ENCODE measurements around the gene IRF2BP2.
A peak's percentile ranks its signal among the peaks of the same experiment; 100 is the strongest.

Gene IRF2BP2

DNA sequence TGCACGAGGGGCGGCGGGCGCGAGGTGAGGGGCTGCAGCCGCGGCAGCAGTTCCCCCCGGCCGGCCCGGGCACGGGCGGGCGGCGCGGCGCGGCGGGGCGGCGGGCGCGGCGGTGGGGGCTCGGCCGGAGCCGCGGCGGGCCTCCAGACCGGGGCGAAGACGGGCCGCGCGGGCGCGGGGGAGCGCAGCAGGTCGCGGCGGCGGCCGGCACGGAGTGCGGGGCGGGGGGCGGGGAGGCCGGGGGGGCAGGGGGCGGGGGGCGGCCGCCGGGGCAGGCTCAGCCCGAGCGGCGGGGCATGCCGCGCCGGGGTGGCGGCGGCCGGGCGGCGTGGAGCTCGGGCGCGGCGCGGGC lies 311 bp downstream of the IRF2BP2 start:
- peak; percentile 26 for DNase-seq (ENCODE audit: low read depth)
- H3K4me3 ChIP-seq (ENCODE audit: low read depth, low read length) = no peak overlapping the region
- TF ChIP-seq, protein P1, sequence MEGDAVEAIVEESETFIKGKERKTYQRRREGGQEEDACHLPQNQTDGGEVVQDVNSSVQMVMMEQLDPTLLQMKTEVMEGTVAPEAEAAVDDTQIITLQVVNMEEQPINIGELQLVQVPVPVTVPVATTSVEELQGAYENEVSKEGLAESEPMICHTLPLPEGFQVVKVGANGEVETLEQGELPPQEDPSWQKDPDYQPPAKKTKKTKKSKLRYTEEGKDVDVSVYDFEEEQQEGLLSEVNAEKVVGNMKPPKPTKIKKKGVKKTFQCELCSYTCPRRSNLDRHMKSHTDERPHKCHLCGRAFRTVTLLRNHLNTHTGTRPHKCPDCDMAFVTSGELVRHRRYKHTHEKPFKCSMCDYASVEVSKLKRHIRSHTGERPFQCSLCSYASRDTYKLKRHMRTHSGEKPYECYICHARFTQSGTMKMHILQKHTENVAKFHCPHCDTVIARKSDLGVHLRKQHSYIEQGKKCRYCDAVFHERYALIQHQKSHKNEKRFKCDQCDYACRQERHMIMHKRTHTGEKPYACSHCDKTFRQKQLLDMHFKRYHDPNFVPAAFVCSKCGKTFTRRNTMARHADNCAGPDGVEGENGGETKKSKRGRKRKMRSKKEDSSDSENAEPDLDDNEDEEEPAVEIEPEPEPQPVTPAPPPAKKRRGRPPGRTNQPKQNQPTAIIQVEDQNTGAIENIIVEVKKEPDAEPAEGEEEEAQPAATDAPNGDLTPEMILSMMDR (IDR thresholded peaks at IDR 0.05; ENCODE audit: insufficient read depth, low read depth, low read length, missing control alignments) = no peak

DNA sequence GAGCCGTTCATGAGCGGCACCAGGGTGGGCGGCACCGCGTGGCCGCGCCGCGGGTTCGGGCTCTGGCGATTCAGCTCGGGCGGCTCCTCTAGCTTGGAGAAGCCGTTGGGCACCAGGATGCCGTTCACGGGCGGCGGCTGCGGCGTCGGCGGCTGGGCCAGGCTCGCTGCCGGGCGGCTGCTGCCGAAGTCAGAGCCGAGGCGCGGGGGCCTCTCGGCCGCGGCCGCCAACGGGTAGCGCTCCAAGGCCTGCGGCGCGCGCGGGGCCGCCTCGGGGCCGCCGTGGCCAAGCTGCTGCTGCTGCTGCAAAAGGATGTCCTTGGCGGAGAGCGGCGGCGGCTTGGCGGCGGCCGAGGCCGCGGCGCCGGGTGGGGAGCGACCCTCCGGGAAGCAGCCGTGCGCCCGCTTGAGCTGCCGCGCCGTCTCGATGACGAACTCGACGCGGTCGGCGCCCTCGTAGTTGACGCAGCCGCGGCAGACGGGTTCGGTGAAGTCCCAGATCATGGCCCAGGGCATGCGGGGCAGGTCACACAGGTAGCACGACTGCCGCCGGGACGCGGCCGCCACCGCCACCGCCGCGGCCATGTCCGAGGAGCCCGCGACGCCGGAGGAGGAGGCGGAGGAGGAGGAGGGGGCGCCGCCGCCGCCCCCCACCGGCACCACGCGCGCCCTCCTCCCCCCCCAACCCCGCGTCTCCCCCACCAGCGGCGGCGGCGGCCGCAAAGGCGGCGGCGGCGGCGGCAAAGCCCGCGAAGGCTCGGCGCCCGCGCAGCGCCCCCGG lies 877 bp downstream of the IRF2BP2 start:
- H3K4me3 ChIP-seq (ENCODE audit: low read depth, low read length) = peak overlapping the region; percentile 88
- peak; percentile 81 for DNase-seq (ENCODE audit: low read depth)
- TF ChIP-seq, protein P1 (IDR thresholded peaks at IDR 0.05; ENCODE audit: insufficient read depth, low read depth, low read length, missing control alignments) = no peak

DNA sequence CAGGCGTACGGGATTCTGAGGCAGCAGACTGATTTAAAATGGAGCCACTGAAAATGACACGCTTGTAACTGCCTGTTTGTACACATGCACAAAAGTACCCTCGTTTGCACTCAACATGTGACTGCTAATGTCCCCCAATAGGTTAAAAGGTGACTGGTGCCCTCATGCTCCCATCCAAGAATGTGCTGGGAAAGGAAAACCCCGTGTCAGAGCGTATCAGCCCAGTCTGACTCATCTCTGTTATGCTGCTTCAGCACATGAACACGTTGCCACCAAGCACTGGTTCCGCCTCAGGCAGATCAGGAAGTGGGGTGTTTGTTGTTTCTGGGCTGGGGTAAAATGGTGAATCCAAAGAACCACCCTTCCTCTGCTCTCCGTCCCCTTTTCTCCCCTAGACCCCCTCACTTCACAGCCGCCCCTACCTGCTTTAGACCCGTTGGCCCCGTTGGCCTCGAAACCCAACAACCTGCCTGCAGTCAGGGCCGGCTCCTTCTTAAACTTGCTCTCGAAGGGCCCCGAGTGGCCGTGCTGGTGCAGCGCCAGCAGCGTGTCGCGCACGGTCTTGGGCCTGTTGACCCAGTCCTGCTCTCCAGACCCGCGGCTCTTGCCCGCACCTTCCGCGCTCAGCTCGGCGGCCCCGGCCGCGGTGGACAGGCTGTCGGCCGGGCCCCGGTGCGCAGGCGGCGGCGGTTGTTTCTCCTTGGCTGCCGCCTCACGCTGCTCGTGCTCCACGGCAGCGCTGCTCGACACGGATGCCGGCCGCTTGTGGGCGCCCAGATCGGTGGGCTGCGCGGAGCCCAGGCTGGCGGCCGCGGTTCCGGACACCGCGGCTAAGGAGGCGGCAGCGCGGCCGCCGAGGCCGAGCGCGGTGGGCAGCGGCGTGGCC lies 1.7 kb downstream of the IRF2BP2 start:
- DNase-seq (ENCODE audit: low read depth) = peak; percentile 93
- H3K4me3 ChIP-seq (ENCODE audit: low read depth, low read length) = peak overlapping the region; percentile 88
- TF ChIP-seq, protein P1 (IDR thresholded peaks at IDR 0.05; ENCODE audit: insufficient read depth, low read depth, low read length, missing control alignments) = no peak

DNA sequence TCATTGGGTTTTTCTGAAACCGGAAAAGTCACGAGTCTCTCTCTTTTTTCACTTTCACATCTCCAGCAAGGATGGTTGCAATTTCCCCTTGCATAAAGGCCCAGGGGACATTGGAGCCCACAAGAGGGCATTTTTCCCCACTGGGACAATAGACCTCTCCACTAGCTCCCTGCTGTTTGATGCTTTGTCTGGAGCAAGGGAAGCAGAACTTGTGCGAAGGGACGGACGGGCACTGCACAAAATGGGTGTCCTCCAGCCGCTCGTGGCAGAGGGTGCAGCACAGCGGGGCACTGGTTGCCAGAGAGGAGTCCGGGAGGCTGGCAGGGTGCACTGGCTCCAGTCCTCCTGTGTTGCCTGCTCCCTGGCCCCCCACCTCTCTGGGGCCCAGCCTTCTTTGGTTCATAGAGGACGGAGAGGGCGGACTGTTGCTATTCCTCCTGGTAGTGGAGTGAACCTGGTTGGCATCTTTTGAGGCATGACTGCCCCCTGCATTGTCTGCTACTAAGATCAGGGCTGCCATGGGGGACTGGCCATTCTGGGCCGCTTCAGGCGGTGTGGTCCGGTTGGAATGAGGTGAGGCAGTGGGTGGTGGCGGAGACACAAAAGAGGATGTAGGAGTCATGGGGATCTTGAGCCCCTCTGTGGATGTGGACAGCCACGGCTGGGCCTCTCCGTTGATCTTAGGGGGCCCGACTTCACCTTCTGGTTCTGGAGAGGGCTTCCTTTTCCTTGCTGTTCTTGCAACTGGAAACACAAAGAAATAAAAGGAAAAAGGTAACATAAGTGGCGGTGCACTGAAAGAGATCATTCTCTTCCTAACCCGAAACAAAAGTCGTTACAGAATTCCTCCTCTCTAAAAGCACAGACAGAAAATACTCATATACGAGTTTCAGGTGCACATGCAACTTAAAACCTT lies 2.6 kb downstream of the IRF2BP2 start:
- TF ChIP-seq, protein P1 (IDR thresholded peaks at IDR 0.05; ENCODE audit: insufficient read depth, low read depth, low read length, missing control alignments) = no peak
- peak overlapping the region; percentile 88 for H3K4me3 ChIP-seq (ENCODE audit: low read depth, low read length)
- DNase-seq (ENCODE audit: low read depth) = peak; percentile 50

DNA sequence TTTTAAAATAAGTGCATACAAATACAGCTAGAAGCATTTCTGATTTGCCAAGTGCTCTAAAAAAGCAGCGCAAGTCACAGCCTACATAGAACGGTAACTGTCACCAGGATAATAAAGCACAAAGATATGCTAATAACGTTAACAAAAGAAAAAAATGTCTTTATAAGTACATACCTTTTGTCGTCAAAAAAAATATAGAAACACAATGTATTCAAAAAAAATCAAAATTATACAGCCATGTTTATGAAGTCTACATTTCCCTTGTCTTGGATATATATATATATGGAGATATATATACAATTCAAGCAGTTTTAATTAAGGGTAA lies 3.2 kb downstream of the IRF2BP2 start:
- peak overlapping the region; percentile 88 for H3K4me3 ChIP-seq (ENCODE audit: low read depth, low read length)
- TF ChIP-seq, protein P1 (IDR thresholded peaks at IDR 0.05; ENCODE audit: insufficient read depth, low read depth, low read length, missing control alignments) = no peak
- no peak for DNase-seq (ENCODE audit: low read depth)

DNA sequence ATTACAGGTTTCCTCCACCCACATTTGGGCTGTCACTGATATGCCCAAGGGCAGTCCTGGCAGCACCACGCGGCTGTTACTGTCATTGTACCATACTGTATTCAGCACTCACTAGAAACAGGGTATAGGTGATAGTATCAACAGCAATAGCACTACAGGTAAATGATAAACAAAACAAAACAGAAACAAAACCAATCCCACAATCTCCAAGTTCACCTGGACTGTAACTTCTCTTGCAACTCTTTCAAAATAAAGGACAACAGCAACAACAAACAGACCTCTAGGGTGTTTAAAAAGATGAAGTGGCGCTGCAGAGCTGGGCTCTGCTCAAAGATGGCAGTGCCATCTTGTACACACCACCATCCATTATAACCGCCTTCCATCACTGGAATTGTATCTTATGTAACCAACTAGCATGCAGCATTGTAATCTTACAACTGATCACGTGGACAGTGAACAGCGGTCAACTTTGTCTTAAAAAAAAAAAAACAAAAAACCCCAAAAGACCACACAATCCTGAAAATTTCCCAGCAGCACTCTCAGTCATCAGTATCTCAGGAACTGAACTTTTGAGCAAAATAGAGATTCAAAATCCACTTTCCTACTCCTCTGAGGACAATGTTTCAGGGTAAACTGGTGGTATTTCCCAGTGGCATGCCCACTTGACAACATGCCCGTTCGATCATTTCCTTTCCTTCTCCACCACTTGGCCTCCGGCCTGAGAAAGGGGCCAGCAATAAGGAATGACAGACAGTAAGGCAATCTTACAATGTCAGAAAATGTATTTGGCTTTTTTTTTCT lies 3.8 kb downstream of the IRF2BP2 start:
- H3K4me3 ChIP-seq (ENCODE audit: low read depth, low read length) = peak overlapping the region; percentile 88
- peak; percentile 52 for DNase-seq (ENCODE audit: low read depth)
- TF ChIP-seq, protein P1 (IDR thresholded peaks at IDR 0.05; ENCODE audit: insufficient read depth, low read depth, low read length, missing control alignments) = peak; percentile 3
